ENCODE data around the gene WFS1. TPM values are rescaled to one million over a fixed set of nuclear protein-coding genes. Genes with fewer than 3 reads are reported as not detected.

Gene WFS1
- total RNA-seq, 1 donor = 2.2 TPM

GRCh38 chr4:6275898-6276806 lies 6.5 kb downstream of the WFS1 start:
- DNase-seq (ENCODE audit: low read depth in 2 of 3, low spot score in 2 of 3) = no peak

DNA sequence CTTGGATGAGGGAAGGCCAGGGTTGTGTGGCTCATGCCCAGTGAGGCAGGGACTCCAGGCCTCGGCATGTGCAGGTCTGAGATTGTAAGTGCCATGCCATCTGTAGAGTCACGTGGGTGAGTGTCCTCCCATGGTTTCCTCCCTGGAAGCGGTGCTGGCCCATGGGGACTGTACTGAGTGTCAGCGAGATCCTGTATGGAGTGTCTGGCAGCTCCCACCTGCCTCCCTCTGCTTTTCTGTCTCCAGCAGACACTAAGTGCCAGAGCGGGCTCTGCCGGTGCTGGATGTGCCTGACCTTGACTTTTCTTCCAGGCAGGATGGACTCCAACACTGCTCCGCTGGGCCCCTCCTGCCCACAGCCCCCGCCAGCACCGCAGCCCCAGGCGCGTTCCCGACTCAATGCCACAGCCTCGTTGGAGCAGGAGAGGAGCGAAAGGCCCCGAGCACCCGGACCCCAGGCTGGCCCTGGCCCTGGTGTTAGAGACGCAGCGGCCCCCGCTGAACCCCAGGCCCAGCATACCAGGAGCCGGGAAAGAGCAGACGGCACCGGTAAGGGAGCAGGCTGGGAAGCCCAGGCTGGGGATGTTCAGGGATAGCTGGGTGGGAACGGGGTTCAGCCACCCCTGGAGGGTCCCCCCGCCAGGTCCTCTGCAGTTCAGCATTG lies 7.6 kb downstream of the WFS1 start:
- no peak for DNase-seq (ENCODE audit: low read depth in 2 of 3, low spot score in 2 of 3)

- DNase-seq (ENCODE audit: low read depth in 2 of 3, low spot score in 2 of 3) = no peak
Observed at GRCh38 chr4:6277935-6278800, 8.5 kb downstream of the WFS1 start.

- peak in 2 of 3 donors; percentile 92 to 97 for DNase-seq (ENCODE audit: low read depth in 2 of 3, low spot score in 2 of 3)
Observed at GRCh38 chr4:6278801-6279197, 9.1 kb downstream of the WFS1 start.

DNA sequence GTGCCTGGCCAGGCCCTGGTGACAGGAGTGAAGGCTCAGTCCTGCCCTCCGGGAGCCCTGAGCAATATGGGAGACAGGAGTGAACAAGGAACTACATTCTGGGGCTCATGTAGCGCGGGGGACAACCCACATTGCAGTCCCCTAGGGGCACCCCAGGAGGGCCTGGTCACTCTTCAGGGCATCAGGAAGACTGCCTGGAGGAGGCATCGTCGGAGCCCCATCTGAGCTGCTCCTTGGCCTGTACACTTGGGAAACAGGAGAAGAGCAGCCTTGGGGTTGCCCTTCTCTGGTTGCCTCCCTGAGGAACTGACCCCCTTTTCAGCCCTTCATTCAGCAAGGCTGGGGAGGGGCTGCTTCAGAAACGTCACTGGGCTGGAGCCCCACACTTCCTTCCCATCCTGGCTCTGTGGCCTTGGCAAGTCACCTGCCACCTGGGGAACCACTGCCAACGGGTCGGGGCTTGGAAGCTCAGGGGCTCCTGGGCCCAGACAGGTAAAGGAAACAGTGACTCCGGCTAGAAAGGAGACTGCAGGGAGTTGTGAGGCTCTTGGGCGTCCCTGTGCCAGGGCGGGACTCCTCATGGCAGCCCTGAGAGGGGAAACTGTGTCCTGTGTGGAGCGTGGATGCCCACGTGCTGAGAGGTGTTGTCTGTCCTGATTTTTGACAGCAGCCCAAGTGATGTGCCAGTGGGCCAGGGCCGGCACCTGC lies 10.1 kb downstream of the WFS1 start:
- no peak for DNase-seq (ENCODE audit: low read depth in 2 of 3, low spot score in 2 of 3)

GRCh38 chr4:6280365-6280996 lies 10.8 kb downstream of the WFS1 start:
- DNase-seq (ENCODE audit: low read depth in 2 of 3, low spot score in 2 of 3) = no peak

GRCh38 chr4:6281436-6282313 lies 12.0 kb downstream of the WFS1 start:
- peak in 1 of 3 donors; percentile 49 for DNase-seq (ENCODE audit: low read depth in 2 of 3, low spot score in 2 of 3)

GRCh38 chr4:6282314-6282771 lies 12.7 kb downstream of the WFS1 start:
- DNase-seq (ENCODE audit: low read depth in 2 of 3, low spot score in 2 of 3) = no peak

GRCh38 chr4:6283282-6283681 lies 13.6 kb downstream of the WFS1 start:
- no peak for DNase-seq (ENCODE audit: low read depth in 2 of 3, low spot score in 2 of 3)

- DNase-seq (ENCODE audit: low read depth in 2 of 3, low spot score in 2 of 3) = no peak
Observed at GRCh38 chr4:6287017-6287788, 17.6 kb downstream of the WFS1 start.

DNA sequence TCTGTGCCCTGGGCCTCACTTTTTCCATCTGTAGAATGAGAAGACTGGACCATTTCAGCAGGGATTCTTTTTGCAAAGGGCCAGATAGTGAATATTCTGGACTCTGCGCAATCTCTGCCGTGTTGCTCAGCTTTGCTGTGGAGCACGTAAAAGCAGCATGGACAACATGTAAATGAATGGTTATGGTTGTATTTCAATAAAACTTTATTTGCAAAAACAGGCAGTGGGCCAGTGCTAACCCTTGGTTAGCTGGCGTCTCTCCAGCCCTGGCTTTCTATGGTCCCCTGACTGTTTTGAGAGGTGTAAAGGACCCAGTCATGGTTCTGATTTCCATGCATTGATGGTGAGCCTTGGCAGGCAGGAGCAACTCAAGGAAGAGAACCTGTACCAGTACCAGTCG lies 18.7 kb downstream of the WFS1 start:
- DNase-seq (ENCODE audit: low read depth in 2 of 3, low spot score in 2 of 3) = no peak

DNA sequence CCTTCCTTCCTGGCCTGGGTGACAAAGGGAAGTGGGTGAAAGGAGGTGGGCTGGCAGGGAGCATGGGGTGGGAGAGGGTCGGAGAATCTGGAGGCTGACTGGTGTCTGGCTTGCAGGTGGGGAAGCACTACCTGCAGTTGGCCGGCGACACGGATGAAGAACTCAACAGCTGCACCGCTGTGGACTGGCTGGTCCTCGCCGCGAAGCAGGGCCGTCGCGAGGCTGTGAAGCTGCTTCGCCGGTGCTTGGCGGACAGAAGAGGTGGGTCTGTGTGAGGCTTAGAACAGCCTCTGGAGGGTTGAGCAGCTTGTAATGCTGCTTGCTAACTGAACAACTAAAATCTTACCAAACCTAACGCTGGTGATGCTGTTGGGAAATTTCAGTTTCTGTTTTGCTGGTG lies 19.2 kb downstream of the WFS1 start:
- DNase-seq (ENCODE audit: low read depth in 2 of 3, low spot score in 2 of 3) = no peak

DNA sequence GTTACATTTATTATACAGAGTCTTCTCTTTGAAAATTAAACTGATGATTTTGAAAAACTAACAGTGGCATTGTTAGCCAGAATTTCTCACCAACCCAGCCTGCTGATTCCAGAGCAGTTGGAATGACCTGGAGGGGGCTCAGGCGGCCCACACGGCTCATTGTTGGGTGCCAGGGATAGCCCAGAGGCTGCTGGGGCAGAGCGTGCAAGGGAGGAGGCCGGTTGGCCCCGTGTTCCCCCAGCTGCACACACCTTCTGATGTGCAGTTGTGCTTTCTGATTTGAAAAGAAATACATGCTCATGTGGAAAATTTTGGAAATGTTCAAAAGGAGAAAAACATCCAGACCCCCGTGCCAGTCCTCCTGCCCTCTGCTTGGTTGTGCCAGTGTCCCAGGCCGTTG lies 20.6 kb downstream of the WFS1 start:
- DNase-seq (ENCODE audit: low read depth in 2 of 3, low spot score in 2 of 3) = no peak

- DNase-seq (ENCODE audit: low read depth in 2 of 3, low spot score in 2 of 3) = no peak
Observed at GRCh38 chr4:6290769-6291547, 21.3 kb downstream of the WFS1 start.

DNA sequence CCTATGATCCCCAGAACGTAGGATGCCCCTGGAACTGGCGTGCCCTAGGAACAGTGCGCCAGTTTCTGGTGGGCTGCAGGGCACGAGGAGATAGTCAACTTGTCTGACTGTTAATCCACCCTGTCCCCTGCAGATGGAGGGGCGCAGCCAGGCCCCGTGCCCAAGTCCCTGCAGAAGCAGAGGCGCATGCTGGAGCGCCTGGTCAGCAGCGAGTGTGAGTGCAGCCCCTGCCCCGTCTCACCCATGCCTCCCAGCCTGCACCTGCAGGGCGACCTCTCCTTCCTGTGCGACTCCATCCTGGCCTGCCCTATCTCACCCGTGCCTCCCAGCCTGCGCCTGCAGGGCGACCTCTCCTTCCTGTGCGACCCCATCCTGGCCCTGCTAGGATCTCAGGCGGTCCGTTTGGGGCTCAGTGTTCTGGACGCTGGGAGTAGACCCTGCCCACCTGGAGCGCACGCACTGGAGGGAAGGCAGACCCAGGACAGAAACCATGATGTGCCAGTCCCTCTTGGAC lies 22.2 kb downstream of the WFS1 start:
- no peak for DNase-seq (ENCODE audit: low read depth in 2 of 3, low spot score in 2 of 3)

DNA sequence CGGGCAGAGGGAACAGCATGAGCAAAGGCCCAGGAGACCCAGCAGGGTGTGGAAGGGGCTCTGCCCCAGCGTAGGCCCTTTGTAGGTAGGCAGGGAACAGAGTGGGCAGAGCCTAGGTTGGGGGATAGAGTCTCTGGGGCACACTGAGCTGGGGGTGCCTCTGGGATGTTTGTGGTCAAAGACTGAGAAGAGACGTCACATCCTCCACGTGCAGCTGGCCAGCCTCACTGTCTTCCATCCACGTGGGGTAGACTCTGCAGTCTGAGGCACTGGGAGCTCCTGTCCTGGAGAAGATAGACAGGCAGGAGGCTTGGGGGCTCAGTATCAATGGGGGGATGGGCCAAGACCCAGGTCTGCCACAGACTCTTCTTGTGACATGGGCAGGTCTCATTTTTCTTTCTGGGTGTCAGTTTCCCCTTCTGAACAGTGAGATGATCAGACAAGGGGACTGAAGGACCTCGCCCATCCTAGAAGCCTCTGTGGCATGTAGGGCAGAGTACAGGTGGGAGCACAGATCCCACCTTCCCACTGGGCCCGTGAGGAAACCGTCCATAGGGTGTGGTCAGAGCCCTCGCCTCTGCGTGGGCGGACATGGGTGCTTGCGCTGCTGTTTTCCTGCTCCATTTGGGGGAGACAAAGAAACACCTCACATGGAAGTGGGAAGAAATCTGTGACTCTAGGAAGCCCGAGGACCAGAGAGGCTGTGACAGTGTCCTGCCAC lies 22.9 kb downstream of the WFS1 start:
- no peak for DNase-seq (ENCODE audit: low read depth in 2 of 3, low spot score in 2 of 3)

DNA sequence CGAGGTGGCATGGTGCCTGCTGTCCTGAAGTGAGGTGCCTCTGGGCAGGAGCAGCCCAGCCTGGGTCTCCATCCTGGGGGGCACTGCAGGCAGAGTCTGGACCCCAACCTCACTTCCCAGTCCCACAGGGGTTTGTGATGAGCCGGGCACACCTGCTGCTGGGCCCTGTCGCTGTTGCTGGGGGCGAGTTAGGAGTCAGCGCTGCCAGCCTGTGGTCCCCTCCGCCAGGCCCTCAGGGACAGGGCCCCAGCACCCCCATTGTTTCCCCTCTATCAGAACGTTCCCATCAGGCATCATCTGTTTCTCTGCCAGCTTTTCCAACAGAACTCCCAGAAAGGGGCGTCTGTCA lies 23.4 kb downstream of the WFS1 start:
- DNase-seq (ENCODE audit: low read depth in 2 of 3, low spot score in 2 of 3) = no peak
